Measurements from ENCODE around the gene NELL1. TPM values are rescaled to one million over a fixed set of nuclear protein-coding genes. Genes with fewer than 3 reads are reported as not detected.

Gene NELL1
- total RNA-seq, 1 experiment from 2014 or later = 0.22 TPM

DNA sequence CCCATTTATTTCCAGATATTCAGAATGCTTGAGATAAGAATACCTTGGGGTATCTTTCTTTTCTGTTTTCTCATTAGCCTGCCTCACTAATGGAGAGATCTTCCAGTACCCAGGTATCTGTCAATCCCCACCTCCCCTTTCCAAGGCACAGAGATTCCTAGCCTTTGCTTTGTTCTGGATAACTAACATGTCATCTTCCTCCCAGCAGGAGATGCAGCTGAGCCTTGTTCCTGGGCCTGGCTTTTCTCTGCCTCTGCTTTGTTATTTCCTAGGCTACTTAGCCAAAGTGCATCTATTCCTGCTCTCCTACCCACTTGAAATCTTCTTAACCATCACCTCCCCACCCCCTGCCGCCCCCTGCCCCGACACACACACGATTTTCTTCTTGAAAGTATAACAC is 297.1 kb downstream of the NELL1 start:
- Histone ChIP-seq H3K14ac (ENCODE audit: insufficient read depth, low read length) (no peak overlapping the region), H3K27me3 (ENCODE audit: insufficient read depth, low read length) (no peaks in the 10 kb centered on the region), H2BK20ac (ENCODE audit: low read depth, low read length, poor library complexity, severe bottlenecking) (no peak overlapping the region), H3K23me2 (ENCODE audit: insufficient read length, low read depth, low read length, poor library complexity, severe bottlenecking) (no peaks in the 10 kb centered on the region), H3K4me1 (ENCODE audit: insufficient read depth, low read length) (no peaks in the 10 kb centered on the region), H3K4me2 (ENCODE audit: insufficient read depth, insufficient read length, low read length) (no peak overlapping the region), H3K9me3 (ENCODE audit: control insufficient read depth, low read depth, low read length) (no peaks in the 10 kb centered on the region), H4K8ac (replicated peaks; ENCODE audit: insufficient read length, low read depth, low read length) (no peak overlapping the region), H2BK120ac (ENCODE audit: low read depth, low read length, poor library complexity, severe bottlenecking) (no peak overlapping the region), H3K27ac (ENCODE audit: insufficient read length, low read depth, low read length) (no peak overlapping the region), H2BK15ac (ENCODE audit: low read depth, low read length) (no peak overlapping the region), H4K5ac (ENCODE audit: insufficient read length, low read depth, low read length) (no peak overlapping the region), H3K9ac (ENCODE audit: extremely low read depth, insufficient read length, low read length) (no peak overlapping the region), H3K79me1 (ENCODE audit: insufficient read depth, low read depth, low read length, poor library complexity, severe bottlenecking) (no peaks in the 10 kb centered on the region), H3K23ac (ENCODE audit: insufficient read length, low read depth, low read length) (no peak overlapping the region), H3K18ac (ENCODE audit: insufficient read length, low read depth, low read length) (no peak overlapping the region), H3K56ac (ENCODE audit: insufficient read length, low read depth, low read length) (no peak overlapping the region), H4K20me1 (ENCODE audit: control insufficient read depth, insufficient read depth, insufficient read length) (no peaks in the 10 kb centered on the region), H3K4ac (ENCODE audit: low read depth, low read length) (no peak overlapping the region), H3K79me2 (ENCODE audit: insufficient read depth, low read length) (no peaks in the 10 kb centered on the region), H2BK12ac (ENCODE audit: insufficient read length, low read depth, low read length) (no peak overlapping the region), H4K91ac (ENCODE audit: insufficient read length, low read depth, low read length) (no peak overlapping the region), H2AK5ac (ENCODE audit: insufficient read length, low read length) (no peak overlapping the region), H2AFZ (ENCODE audit: low read length) (no peak overlapping the region), H3T11ph (ENCODE audit: low read length) (no peak overlapping the region), H2BK5ac (ENCODE audit: insufficient read length, low read length) (no peak overlapping the region)
- Mint-ChIP-seq H3K36me3 (ENCODE audit: insufficient read depth in 1 of 3, low read depth in 3 of 3) (no peaks in the 10 kb centered on the region), H3K4me1 (peaks cover 21 to 22% of the 10 kb centered on the region in 2 experiments), H3K9me3 (no peaks in the 10 kb centered on the region), H3K4me3 (no peak overlapping the region), H3K27ac (peak overlapping the region in 1 of 3 experiments; percentile 64; a peak in 1 of 7 replicates), H3K27me3 (ENCODE audit: low read depth) (no peaks in the 10 kb centered on the region; the same call in 1 of the 2 replicates)
- no CpG with 5 or more reads among the region's 3 CpGs for WGBS (ENCODE audit: extremely low coverage, insufficient read length, low lambda C conversion rate)
- peak; percentile 70 for DNase-seq
- TF ChIP-seq, protein P1, sequence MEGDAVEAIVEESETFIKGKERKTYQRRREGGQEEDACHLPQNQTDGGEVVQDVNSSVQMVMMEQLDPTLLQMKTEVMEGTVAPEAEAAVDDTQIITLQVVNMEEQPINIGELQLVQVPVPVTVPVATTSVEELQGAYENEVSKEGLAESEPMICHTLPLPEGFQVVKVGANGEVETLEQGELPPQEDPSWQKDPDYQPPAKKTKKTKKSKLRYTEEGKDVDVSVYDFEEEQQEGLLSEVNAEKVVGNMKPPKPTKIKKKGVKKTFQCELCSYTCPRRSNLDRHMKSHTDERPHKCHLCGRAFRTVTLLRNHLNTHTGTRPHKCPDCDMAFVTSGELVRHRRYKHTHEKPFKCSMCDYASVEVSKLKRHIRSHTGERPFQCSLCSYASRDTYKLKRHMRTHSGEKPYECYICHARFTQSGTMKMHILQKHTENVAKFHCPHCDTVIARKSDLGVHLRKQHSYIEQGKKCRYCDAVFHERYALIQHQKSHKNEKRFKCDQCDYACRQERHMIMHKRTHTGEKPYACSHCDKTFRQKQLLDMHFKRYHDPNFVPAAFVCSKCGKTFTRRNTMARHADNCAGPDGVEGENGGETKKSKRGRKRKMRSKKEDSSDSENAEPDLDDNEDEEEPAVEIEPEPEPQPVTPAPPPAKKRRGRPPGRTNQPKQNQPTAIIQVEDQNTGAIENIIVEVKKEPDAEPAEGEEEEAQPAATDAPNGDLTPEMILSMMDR (conservative IDR thresholded peaks at IDR 0.05) = peak; percentile 31; the same call in 1 of the 3 replicates

All from H9 (cell line).